A549 (cell line): ENCODE results near the gene INPP1. TPM values are rescaled to one million over a fixed set of nuclear protein-coding genes. Genes with fewer than 3 reads are reported as not detected.
A peak's percentile ranks its signal among the peaks of the same experiment; 100 is the strongest.

ENCODE experiments used
- ATAC-seq, 2 experiments: fragments of 200-7000 bp in 1 of 2; fragments of >200 bp in 1 of 2; cut with Nextera tagmentation in 1 of 2; cut with Tn5 transposase in 1 of 2; 3 replicates each; pipeline versions ENCODE4 v1.8.0 to v1.9.1; 2018 to 2020; ENCODE audit warnings: mild to moderate bottlenecking in 1 of 2, moderate library complexity in 1 of 2
- CTCF ChIA-PET: fragments of 300-600 bp; sonication (Branson Sonifier 250); formaldehyde crosslinking; extraction: SDS; loops from one replicate; lab custom pipeline; 2021; ENCODE audit warnings: antibody characterized with exemption, inconsistent platforms; lab: Yijun Ruan, JAX
- POLR2A ChIA-PET: fragments of 350-600 bp; formaldehyde crosslinking; extraction: SDS; loops from one replicate; lab custom pipeline; 2021; ENCODE audit warnings: antibody characterized with exemption, inconsistent platforms; lab: Yijun Ruan, JAX
- DNase-seq, 2 experiments: peaks; one replicate each; pipeline versions ENCODE4 v3.0.0 to v3.0.0-alpha.2; 2011 to 2016; ENCODE audit warnings: low read depth in 1 of 2, low spot score in 1 of 2
- FAIRE-seq: peaks from 2 replicates; lab custom pipeline; 2011; peaks lifted over from hg19 to GRCh38; lab: Jason Lieb, UNC
- H3K27ac ChIP-seq, 2 experiments: fragments of >200 bp; sonication (Bioruptor Twin); formaldehyde crosslinking; 3 replicates each; pipeline ENCODE4 v1.5.1; 2016 to 2017
- H3K4me1 ChIP-seq: fragments of >200 bp; sonication (Bioruptor Twin); formaldehyde crosslinking; 3 replicates; pipeline ENCODE4 v1.6.1; 2016
- H3K4me2 ChIP-seq: fragments of >200 bp; sonication (Bioruptor Twin); formaldehyde crosslinking; 3 replicates; pipeline ENCODE4 v1.6.1; 2016
- H3K4me3 ChIP-seq: fragments of >200 bp; sonication (Bioruptor Twin); formaldehyde crosslinking; 3 replicates; pipeline ENCODE4 v1.5.1; 2016
- H3K9me3 ChIP-seq: fragments of >200 bp; sonication (Bioruptor Twin); formaldehyde crosslinking; 3 replicates; pipeline ENCODE4 v1.6.1; 2016
- BHLHE40 ChIP-seq: IDR thresholded peaks from 2 replicates; pipeline ENCODE4 v1.6.1; 2012; ENCODE audit warnings: low read depth, low read length, inconsistent platforms
- CBX8 ChIP-seq: fragments of 200-600 bp; sonication (generic); IDR thresholded peaks from 2 replicates; pipeline ENCODE4 v1.6.1; 2016
- CEBPB ChIP-seq, 2 experiments: fragments of >200 bp in 1 of 2; sonication (Bioruptor Twin) in 1 of 2; formaldehyde crosslinking in 1 of 2; IDR thresholded peaks; 2 replicates each; pipeline ENCODE4 v1.6.1; 2012 to 2016
- CHD2 ChIP-seq: fragments of 150-350 bp; IDR thresholded peaks from 2 replicates; pipeline ENCODE4 v1.6.1; 2014; ENCODE audit warnings: low read length; ENCODE audit not compliant: partially characterized antibody
- EHF ChIP-seq: fragments of 250-450 bp; sonication (Bioruptor Pico); IDR thresholded peaks from 2 replicates; pipeline ENCODE4 v1.5.0; 2020; ENCODE audit warnings: mild to moderate bottlenecking
- EP300 ChIP-seq, 2 experiments: fragments of >200 bp; sonication (Bioruptor Twin); formaldehyde crosslinking; IDR thresholded peaks; 2 replicates in 1 of 2; 3 replicates in 1 of 2; pipeline ENCODE4 v1.6.1; 2016 to 2017
- FOSL2 ChIP-seq, 2 experiments: fragments of 450-650 bp in 1 of 2; fragments of >200 bp in 1 of 2; sonication (Bioruptor Twin) in 1 of 2; formaldehyde crosslinking; IDR thresholded peaks; 2 replicates each; pipeline versions ENCODE4 v1.5.0 to v1.6.1; 2016 to 2020; ENCODE audit warnings: mild to moderate bottlenecking in 1 of 2, moderate library complexity in 1 of 2
- GATA3 ChIP-seq: IDR thresholded peaks from 2 replicates; pipeline ENCODE4 v1.6.1; 2012; ENCODE audit warnings: borderline replicate concordance
- HES2 ChIP-seq: fragments of >200 bp; sonication (Bioruptor Twin); formaldehyde crosslinking; IDR thresholded peaks from 2 replicates; pipeline ENCODE4 v1.6.1; 2016
- HEYL ChIP-seq: fragments of 250-450 bp; sonication (Bioruptor Pico); IDR thresholded peaks from 2 replicates; pipeline ENCODE4 v1.8.0; 2021; ENCODE audit warnings: mild to moderate bottlenecking, moderate library complexity
- HOXA7 ChIP-seq: fragments of 250-450 bp; sonication (Bioruptor Pico); IDR thresholded peaks from 2 replicates; pipeline ENCODE4 v1.5.0; 2020; ENCODE audit warnings: mild to moderate bottlenecking, moderate library complexity
- HOXB5 ChIP-seq: fragments of 250-450 bp; sonication (Bioruptor Pico); IDR thresholded peaks from 2 replicates; pipeline ENCODE4 v1.5.0; 2020; ENCODE audit warnings: mild to moderate bottlenecking, moderate library complexity
- JUNB ChIP-seq: fragments of >200 bp; sonication (Bioruptor Twin); formaldehyde crosslinking; IDR thresholded peaks from 2 replicates; pipeline ENCODE4 v1.6.1; 2016
- KDM1A ChIP-seq: fragments of 200-600 bp; sonication (generic); IDR thresholded peaks from 2 replicates; pipeline ENCODE4 v1.6.1; 2016; ENCODE audit warnings: low read depth, mild to moderate bottlenecking
- KDM5A ChIP-seq: fragments of 200-600 bp; sonication (generic); IDR thresholded peaks from 2 replicates; pipeline ENCODE4 v1.6.1; 2016; ENCODE audit warnings: antibody characterized with exemption, mild to moderate bottlenecking
- MAFK ChIP-seq: fragments of 450-650 bp; IDR thresholded peaks from 2 replicates; pipeline ENCODE4 v1.6.1; 2014; ENCODE audit not compliant: partially characterized antibody
- MAX ChIP-seq: IDR thresholded peaks from 2 replicates; pipeline ENCODE4 v1.6.1; 2012
- MAZ ChIP-seq: fragments of 150-350 bp; IDR thresholded peaks from 2 replicates; pipeline ENCODE4 v1.6.1; 2014; ENCODE audit warnings: antibody characterized with exemption, low read depth, low read length, borderline replicate concordance
- POLR2A ChIP-seq: IDR thresholded peaks from 2 replicates; pipeline ENCODE4 v1.6.1; 2012; ENCODE audit warnings: mild to moderate bottlenecking, low read length
- RARB ChIP-seq: fragments of 250-450 bp; sonication (Bioruptor Pico); IDR thresholded peaks from 2 replicates; pipeline ENCODE4 v1.8.0; 2021; ENCODE audit warnings: mild to moderate bottlenecking, moderate library complexity
- RCOR1 ChIP-seq: fragments of 150-350 bp; IDR thresholded peaks from 2 replicates; pipeline ENCODE4 v1.6.1; 2014; ENCODE audit warnings: antibody characterized with exemption, low read length, low read depth
- RFX5 ChIP-seq: fragments of 450-650 bp; IDR thresholded peaks from 2 replicates; pipeline ENCODE4 v1.7.1; 2014; ENCODE audit warnings: antibody characterized with exemption, mild to moderate bottlenecking, moderate library complexity
- RNF2 ChIP-seq: fragments of 200-600 bp; sonication (generic); IDR thresholded peaks from 2 replicates; pipeline ENCODE4 v1.6.1; 2016; ENCODE audit warnings: low read depth, mild to moderate bottlenecking, antibody characterized with exemption, moderate library complexity, borderline replicate concordance
- SMC3 ChIP-seq: fragments of >200 bp; sonication (Bioruptor Twin); formaldehyde crosslinking; IDR thresholded peaks from 3 replicates; pipeline ENCODE4 v1.6.1; 2018; ENCODE audit warnings: inconsistent platforms
- TFCP2L1 ChIP-seq: fragments of 250-450 bp; sonication (Bioruptor Pico); IDR thresholded peaks from 2 replicates; pipeline ENCODE4 v1.5.0; 2021; ENCODE audit warnings: mild to moderate bottlenecking
- ZC3H11A ChIP-seq: fragments of 450-650 bp; IDR thresholded peaks from 2 replicates; pipeline ENCODE4 v1.6.1; 2014; ENCODE audit warnings: antibody characterized with exemption, mild to moderate bottlenecking
- ZFP36 ChIP-seq: fragments of 450-650 bp; IDR thresholded peaks from 2 replicates; pipeline ENCODE4 v1.6.1; 2014; ENCODE audit warnings: borderline replicate concordance; ENCODE audit not compliant: partially characterized antibody
- WGBS: methylation state at CpG from one replicate; pipeline ENCODE4 v1.1.6; 2017; ENCODE audit errors: missing lambda C conversion rate; 5-methylcytosine and 5-hydroxymethylcytosine counted together
- polyA plus RNA-seq, 4 experiments: library from polyadenylated mRNA; depleted of rRNA in 3 of 4; stranded (reverse); fragments of >200 nt; fragmentation: RNase III in 1 of 4; extraction: RNeasy Plus Mini Kit Qiagen cat#74134 plus additional on column Dnase treatment in 1 of 4; gene quantifications; 2 replicates in 3 of 4; 3 replicates in 1 of 4; pipeline ENCODE4 v1.2.3, GENCODE V29; 2011 to 2017
- TF ChIP-seq, protein P1 (sequence below): fragments of >200 bp; sonication (Bioruptor Twin); formaldehyde crosslinking; IDR thresholded peaks from 3 replicates; pipeline ENCODE4 v1.6.1; 2016
- TF ChIP-seq, protein P2 (sequence below): fragments of 150-350 bp; IDR thresholded peaks from 2 replicates; pipeline ENCODE4 v1.6.1; 2014; ENCODE audit warnings: low read depth, mild to moderate bottlenecking, low read length
- TF ChIP-seq, protein P3 (sequence below): fragments of >200 bp; sonication (Bioruptor Twin); formaldehyde crosslinking; IDR thresholded peaks from 3 replicates; pipeline ENCODE4 v1.5.1; 2016

The INPP1 gene
- polyA plus RNA-seq, 2 of the 4 experiments (the other 2 are of a cell fraction): 12.8 to 18.4 TPM

DNA sequence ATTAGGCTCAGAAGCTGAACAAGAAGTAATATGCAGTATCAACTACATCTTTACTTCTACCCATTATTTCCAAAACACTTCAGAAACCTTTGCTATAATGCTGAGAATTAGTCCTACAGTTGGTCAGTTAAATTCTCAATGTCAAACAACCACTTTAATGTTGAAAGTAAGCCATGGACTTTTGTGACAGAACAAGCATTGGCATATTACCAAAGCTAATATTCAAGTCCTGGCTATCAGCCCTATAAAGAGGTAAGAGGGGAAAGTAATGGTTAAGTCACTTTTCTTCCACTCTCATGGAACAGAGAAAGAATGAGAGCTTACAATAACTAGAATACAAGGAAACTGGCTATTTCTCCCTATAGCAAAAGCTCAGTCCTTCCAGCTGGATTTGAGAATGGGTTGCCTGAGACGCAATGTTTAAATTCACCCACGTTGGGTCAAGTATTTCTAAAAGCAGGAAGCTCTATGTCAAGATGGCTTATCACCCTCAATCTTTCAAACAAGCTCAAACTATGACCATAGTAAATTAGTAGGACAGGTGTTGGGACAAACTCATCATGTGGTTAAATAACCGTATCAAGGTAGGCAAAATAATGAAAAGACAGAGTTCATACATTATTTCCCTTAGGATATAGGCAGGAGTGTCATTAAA lies 33.3 kb downstream of the INPP1 start:
- CTCF ChIA-PET: interaction anchor here (0.8 to 1.3 kb wide), 3 partner anchors 10 to 288 kb away, joined by 3 to 5 read pairs (median 4); no protein-coding TSS in a partner anchor
- H3K9me3 ChIP-seq: no peaks in the 10 kb centered on the region
- H3K4me2 ChIP-seq: no peak overlapping the region
- H3K4me3 ChIP-seq: no peak overlapping the region
- no peak for ATAC-seq
- POLR2A ChIA-PET: no interaction called here
- H3K27ac ChIP-seq: no peak overlapping the region
- TF ChIP-seq KDM5A (no peak), CBX8 (no peak), EP300 (IDR thresholded peaks at IDR 0.05) (no peak), ZFP36 (no peak), CHD2 (no peak), RARB (CRISPR knock-in tag) (no peak), JUNB (no peak), RFX5 (no peak), HOXB5 (CRISPR knock-in tag) (no peak), MAX (no peak), SMC3 (no peak), HEYL (CRISPR knock-in tag) (no peak)
- TF ChIP-seq, protein P1, sequence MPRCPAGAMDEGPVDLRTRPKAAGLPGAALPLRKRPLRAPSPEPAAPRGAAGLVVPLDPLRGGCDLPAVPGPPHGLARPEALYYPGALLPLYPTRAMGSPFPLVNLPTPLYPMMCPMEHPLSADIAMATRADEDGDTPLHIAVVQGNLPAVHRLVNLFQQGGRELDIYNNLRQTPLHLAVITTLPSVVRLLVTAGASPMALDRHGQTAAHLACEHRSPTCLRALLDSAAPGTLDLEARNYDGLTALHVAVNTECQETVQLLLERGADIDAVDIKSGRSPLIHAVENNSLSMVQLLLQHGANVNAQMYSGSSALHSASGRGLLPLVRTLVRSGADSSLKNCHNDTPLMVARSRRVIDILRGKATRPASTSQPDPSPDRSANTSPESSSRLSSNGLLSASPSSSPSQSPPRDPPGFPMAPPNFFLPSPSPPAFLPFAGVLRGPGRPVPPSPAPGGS: no peak
- TF ChIP-seq, all 56 proteins: peak for 0
- no peak for FAIRE-seq
- DNase-seq: no peak
- WGBS: 80% methylated on average over 3 of the region's 3 CpGs
- peaks cover 14% of the 10 kb centered on the region for H3K4me1 ChIP-seq

DNA sequence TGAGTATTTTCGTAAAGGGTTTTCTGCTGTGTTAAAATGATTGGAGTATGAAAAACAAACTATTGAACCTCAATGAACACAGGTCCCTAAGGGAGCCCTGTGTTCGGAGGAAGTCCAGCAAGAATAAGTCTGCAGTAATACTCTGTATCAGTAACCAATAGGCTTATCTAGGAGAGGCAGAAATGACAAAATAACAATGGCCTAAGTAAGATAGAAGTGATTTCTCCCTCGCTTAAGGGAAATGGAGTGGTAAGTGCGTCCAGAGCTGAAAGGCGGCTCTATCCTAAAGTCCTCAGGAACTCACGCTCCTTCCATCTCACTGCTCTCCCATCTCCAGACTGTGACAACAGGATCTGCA lies 35.5 kb downstream of the INPP1 start:
- POLR2A ChIA-PET: no interaction called here
- FAIRE-seq: no peak
- Histone ChIP-seq H3K4me3 (no peak overlapping the region), H3K4me1 (peaks cover 14% of the 10 kb centered on the region)
- no peak for TF ChIP-seq FOSL2 (IDR thresholded peaks at IDR 0.05)
- TF ChIP-seq FOSL2 (CRISPR knock-in tag; IDR thresholded peaks at IDR 0.05): no peak
- TF ChIP-seq, protein P2, sequence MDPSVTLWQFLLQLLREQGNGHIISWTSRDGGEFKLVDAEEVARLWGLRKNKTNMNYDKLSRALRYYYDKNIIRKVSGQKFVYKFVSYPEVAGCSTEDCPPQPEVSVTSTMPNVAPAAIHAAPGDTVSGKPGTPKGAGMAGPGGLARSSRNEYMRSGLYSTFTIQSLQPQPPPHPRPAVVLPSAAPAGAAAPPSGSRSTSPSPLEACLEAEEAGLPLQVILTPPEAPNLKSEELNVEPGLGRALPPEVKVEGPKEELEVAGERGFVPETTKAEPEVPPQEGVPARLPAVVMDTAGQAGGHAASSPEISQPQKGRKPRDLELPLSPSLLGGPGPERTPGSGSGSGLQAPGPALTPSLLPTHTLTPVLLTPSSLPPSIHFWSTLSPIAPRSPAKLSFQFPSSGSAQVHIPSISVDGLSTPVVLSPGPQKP: no peak
- TF ChIP-seq MAFK: no peak
- TF ChIP-seq, protein P1: no peak
- TF ChIP-seq GATA3: no peak
- TF ChIP-seq ZC3H11A: no peak
- TF ChIP-seq TFCP2L1 (CRISPR knock-in tag): no peak
- TF ChIP-seq KDM1A: no peak
- TF ChIP-seq CEBPB (IDR thresholded peaks at IDR 0.05): no peak
- no peak for TF ChIP-seq MAZ
- no peak for TF ChIP-seq ZFP36
- no peak for TF ChIP-seq HES2
- no peak for TF ChIP-seq EHF (CRISPR knock-in tag)
- TF ChIP-seq POLR2A: no peak
- TF ChIP-seq HEYL (CRISPR knock-in tag): no peak
- TF ChIP-seq BHLHE40: no peak
- TF ChIP-seq, protein P3, sequence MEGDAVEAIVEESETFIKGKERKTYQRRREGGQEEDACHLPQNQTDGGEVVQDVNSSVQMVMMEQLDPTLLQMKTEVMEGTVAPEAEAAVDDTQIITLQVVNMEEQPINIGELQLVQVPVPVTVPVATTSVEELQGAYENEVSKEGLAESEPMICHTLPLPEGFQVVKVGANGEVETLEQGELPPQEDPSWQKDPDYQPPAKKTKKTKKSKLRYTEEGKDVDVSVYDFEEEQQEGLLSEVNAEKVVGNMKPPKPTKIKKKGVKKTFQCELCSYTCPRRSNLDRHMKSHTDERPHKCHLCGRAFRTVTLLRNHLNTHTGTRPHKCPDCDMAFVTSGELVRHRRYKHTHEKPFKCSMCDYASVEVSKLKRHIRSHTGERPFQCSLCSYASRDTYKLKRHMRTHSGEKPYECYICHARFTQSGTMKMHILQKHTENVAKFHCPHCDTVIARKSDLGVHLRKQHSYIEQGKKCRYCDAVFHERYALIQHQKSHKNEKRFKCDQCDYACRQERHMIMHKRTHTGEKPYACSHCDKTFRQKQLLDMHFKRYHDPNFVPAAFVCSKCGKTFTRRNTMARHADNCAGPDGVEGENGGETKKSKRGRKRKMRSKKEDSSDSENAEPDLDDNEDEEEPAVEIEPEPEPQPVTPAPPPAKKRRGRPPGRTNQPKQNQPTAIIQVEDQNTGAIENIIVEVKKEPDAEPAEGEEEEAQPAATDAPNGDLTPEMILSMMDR: no peak
- TF ChIP-seq HOXA7: no peak
- no peak for TF ChIP-seq RNF2
- no peak for TF ChIP-seq RCOR1
- TF ChIP-seq, all 56 proteins: peak for 0
- ATAC-seq (peak in 1 of 2 experiments; percentile 22; a peak in 2 of 6 replicates), DNase-seq (no peak)
- 89% methylated on average over 6 of the region's 6 CpGs for WGBS
- CTCF ChIA-PET: interaction anchor here (0.9 to 1.4 kb wide), 2 partner anchors 28 to 59 kb away, joined by 3 to 4 read pairs; partner anchors contain the start of gene HIBCH
- Histone ChIP-seq H3K27ac (no peak overlapping the region), H3K9me3 (no peaks in the 10 kb centered on the region), H3K4me2 (no peak overlapping the region)
